Epithelial cell of prostate (primary cell): ENCODE data around the gene JAG1.
"Not testable (repeated sequence)": the region's sequence is repeated elsewhere in the genome, so short reads cannot be mapped to it uniquely, and the experiment has no call there.

Experiments used
- DNase-seq: peaks from one replicate; pipeline ENCODE4 v3.0.0-alpha.2; 2011; ENCODE audit warnings: low read depth, low spot score
- H3K27ac ChIP-seq: fragments of 450-650 bp; 2 replicates; pipeline ENCODE4 v1.5.1; 2017; ENCODE audit warnings: mild to moderate bottlenecking

JAG1 gene

DNA sequence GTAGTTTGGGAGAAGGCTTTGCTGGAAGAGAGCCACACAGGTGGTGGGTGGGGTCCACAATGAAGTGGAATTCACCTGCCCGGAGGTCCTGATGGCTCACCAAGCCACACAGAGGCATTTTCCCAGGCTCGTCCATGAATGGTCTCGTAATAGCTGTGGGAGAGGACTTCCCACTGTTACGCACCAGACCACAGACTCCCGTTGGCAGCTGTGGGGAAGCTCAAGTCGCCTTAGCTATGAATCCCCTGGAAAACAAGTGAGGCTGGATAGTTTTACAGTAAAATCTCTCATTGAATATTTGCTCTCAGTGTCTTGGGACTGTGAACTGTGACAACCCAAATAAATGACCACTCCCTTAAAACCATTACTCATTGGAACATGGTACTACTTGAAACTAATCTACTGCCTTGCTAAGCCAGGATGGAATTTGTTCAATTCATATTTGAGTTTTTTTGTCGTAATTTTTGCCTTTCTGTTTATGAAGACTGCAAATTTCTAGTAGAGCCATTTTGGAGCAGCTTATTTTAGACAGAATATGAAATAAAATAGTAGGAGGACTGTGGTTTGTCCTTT, 79.4 kb downstream of the JAG1 start:
- no peak for DNase-seq

DNA sequence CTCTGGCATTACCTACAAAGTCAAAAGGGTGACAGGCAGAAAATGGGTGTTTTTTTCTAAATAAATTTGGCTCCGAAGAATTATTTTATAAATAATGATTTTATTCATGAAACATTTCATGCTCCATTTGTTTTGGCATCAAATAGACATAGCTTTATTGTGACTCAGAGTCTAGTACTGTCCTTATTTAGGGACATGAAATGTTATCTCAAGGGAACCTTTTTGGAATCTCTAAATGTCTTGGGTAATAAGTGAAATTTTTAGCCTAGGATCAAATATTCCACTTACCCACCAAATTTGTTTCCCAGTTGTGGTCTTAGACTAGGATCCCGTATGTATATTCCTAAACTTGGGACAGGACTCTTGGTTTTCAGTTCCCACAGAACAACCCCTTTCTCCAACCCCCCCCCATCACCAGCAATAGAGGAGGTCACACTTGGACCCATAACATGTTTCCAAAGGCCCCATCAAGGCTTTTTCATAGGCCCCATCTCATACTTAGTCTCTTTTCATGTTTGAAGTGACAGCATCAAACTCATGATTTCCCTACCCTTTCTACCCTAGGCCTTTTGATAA, 81.8 kb downstream of the JAG1 start:
- peak overlapping the region; percentile 79 for H3K27ac ChIP-seq
- DNase-seq, result no peak

More for the DNA sequence above, 79.4 kb downstream of the JAG1 start:
- peak overlapping the region; percentile 79 for H3K27ac ChIP-seq

DNA sequence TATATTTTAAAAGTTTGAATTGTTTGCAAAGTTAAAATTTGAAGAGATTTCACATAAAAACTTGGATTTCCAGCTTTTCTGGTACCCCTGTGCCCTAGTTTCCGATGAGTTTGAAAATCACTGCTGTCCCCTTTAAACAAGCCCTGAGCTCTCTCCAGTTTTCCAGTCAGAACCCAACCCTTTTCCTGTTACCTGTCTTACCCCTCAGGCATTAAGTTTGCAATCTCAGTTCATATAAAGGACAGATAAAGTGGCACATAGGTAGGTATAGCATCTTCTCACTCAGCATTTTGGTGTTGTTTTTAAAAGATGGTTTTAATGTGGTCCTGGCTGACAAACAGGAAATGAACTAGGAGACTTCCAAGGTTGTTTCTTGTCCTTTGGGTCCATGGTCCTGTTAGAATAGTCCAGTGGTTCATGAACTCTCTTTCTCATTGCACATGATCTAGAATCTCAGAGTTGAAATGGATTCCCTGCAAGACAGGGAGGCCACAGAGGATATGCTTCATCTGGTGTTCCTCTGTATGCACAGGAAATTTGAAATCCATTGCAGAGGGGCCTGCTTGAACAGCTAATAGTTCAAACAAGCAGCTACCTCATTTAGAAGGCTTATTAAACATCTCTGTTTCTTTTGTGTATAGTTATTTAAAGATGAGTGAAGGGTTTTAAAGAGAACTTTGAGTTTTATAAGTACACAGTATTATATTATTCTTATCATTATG, 82.7 kb downstream of the JAG1 start:
- DNase-seq, result no peak
- peak overlapping the region; percentile 79 for H3K27ac ChIP-seq

- DNase-seq, result not testable (repeated sequence)
- H3K27ac ChIP-seq, result peak overlapping the region; percentile 79
Observed at GRCh38 chr20:10590446-10590845, 83.4 kb downstream of the JAG1 start.
